Vagina (tissue), 2 donors: ENCODE measurements around the gene MGAT5B. TPM values are rescaled to one million over a fixed set of nuclear protein-coding genes. Genes with fewer than 3 reads are reported as not detected.

ENCODE experiments used
- DNase-seq, 2 donors: peaks; one replicate each; pipeline ENCODE4 v3.0.0-alpha.2; 2017; ENCODE audit errors: extremely low spot score in 2 of 2
- H3K27ac ChIP-seq: fragments of 200-600 bp; sonication (generic); one replicate; pipeline ENCODE4 v1.5.1; 2019
- H3K27me3 ChIP-seq: fragments of 200-600 bp; sonication (generic); one replicate; pipeline ENCODE4 v1.5.1; 2019
- H3K36me3 ChIP-seq, 2 donors: fragments of 200-600 bp; sonication (generic); one replicate each; pipeline ENCODE4 v1.5.1; 2017 to 2019
- H3K4me1 ChIP-seq: fragments of 200-600 bp; sonication (generic); one replicate; pipeline ENCODE4 v1.5.1; 2019
- H3K4me3 ChIP-seq, 2 donors: fragments of 200-600 bp; sonication (generic); 1 replicate in 1 of 2; 2 replicates in 1 of 2; pipeline ENCODE4 v1.5.1; 2016 to 2019
- H3K9me3 ChIP-seq: fragments of 200-600 bp; sonication (generic); one replicate; pipeline ENCODE4 v1.5.1; 2019
- CTCF ChIP-seq, 3 experiments: fragments of 450-650 bp in 2 of 3; fragments of 200-600 bp in 1 of 3; sonication (generic) in 1 of 3; IDR thresholded peaks; one replicate each; pipeline ENCODE4 v1.5.1; 2017 to 2019; ENCODE audit warnings: antibody characterized with exemption in 3 of 3, mild to moderate bottlenecking in 2 of 3, moderate library complexity in 2 of 3
- POLR2A ChIP-seq, 2 donors: fragments of 450-650 bp; IDR thresholded peaks; one replicate each; pipeline ENCODE4 v1.6.1; 2017; ENCODE audit warnings: antibody characterized with exemption in 2 of 2, mild to moderate bottlenecking in 2 of 2, moderate library complexity in 2 of 2
- POLR2AphosphoS5 ChIP-seq, 2 donors: sonication (generic); formaldehyde crosslinking; IDR thresholded peaks; one replicate each; pipeline ENCODE4 v1.9.0; 2017; ENCODE audit warnings: antibody characterized with exemption in 2 of 2, mild to moderate bottlenecking in 2 of 2, low read depth in 1 of 2; ENCODE audit not compliant: insufficient read depth in 1 of 2
- intact Hi-C: fragments of 100-400 bp; cut with DNase I; formaldehyde crosslinking; loops from one replicate; pipeline ENCODE4 v1.15.1; 2023
- total RNA-seq: library from RNA; depleted of rRNA; stranded (reverse); fragments of >200 nt; gene quantifications from one replicate; pipeline ENCODE4 v1.2.3, GENCODE V29; 2016

Gene MGAT5B
- total RNA-seq, 1 donor from 2014 or later, result 0.49 TPM

DNA sequence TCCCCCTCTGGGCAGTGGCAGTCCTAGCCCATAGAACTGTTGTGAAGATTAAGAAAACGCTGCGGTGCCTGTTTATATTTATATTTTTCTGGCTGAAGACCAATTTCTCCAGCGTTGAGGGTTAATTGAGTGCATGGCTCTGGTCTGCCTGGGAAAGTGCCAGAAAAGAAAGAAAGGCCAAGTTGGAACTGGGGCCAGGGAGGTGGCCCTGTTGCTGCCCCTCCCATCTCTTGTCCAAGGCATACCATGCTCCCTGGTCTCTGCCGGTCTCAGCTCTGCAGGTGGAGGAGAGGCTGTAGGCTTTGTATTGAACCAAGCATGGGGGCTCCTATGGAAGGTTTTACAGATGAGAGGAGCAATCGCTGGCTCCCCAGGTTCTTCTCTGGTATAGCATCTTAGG lies 124.7 kb downstream of the MGAT5B start:
- TF ChIP-seq CTCF (IDR thresholded peaks at IDR 0.05), result no peak
- TF ChIP-seq POLR2A (IDR thresholded peaks at IDR 0.05), result no peak
- TF ChIP-seq POLR2AphosphoS5 (IDR thresholded peaks at IDR 0.05; ENCODE audit: insufficient read depth in 1 of 2, low read depth in 1 of 2), result no peak
- intact Hi-C loops, result no loop called here
- Histone ChIP-seq H3K9me3 (no peaks in the 10 kb centered on the region), H3K4me3 (no peak overlapping the region), H3K27ac (no peak overlapping the region), H3K4me1 (no peaks in the 10 kb centered on the region), H3K27me3 (no peaks in the 10 kb centered on the region), H3K36me3 (no peaks in the 10 kb centered on the region)
- DNase-seq, result no peak

GRCh38 chr17:76993651-76994050 lies 125.4 kb downstream of the MGAT5B start:
- DNase-seq, result no peak
- intact Hi-C loops, result no loop called here
- TF ChIP-seq CTCF (IDR thresholded peaks at IDR 0.05) (no peak), POLR2A (IDR thresholded peaks at IDR 0.05) (no peak), POLR2AphosphoS5 (IDR thresholded peaks at IDR 0.05; ENCODE audit: insufficient read depth in 1 of 2, low read depth in 1 of 2) (no peak)

GRCh38 chr17:76994237-76994637 lies 126.0 kb downstream of the MGAT5B start:
- H3K9me3 ChIP-seq, result no peaks in the 10 kb centered on the region
- no peak for TF ChIP-seq CTCF (IDR thresholded peaks at IDR 0.05)
- TF ChIP-seq POLR2A (IDR thresholded peaks at IDR 0.05), result no peak
- no peak for TF ChIP-seq POLR2AphosphoS5 (IDR thresholded peaks at IDR 0.05; ENCODE audit: insufficient read depth in 1 of 2, low read depth in 1 of 2)
- intact Hi-C loops, result no loop called here
- H3K27ac ChIP-seq, result no peak overlapping the region
- H3K27me3 ChIP-seq, result no peaks in the 10 kb centered on the region
- DNase-seq, result no peak
- no peak overlapping the region for H3K4me3 ChIP-seq
- H3K4me1 ChIP-seq, result no peaks in the 10 kb centered on the region
- no peaks in the 10 kb centered on the region for H3K36me3 ChIP-seq

More at GRCh38 chr17:76993651-76994050, 125.4 kb downstream of the MGAT5B start:
- no peaks in the 10 kb centered on the region for H3K4me1 ChIP-seq
- no peaks in the 10 kb centered on the region for H3K36me3 ChIP-seq
- H3K27me3 ChIP-seq, result no peaks in the 10 kb centered on the region
- no peak overlapping the region for H3K27ac ChIP-seq
- no peaks in the 10 kb centered on the region for H3K9me3 ChIP-seq
- no peak overlapping the region for H3K4me3 ChIP-seq

- H3K9me3 ChIP-seq, result no peaks in the 10 kb centered on the region
- H3K27ac ChIP-seq, result no peak overlapping the region
- H3K27me3 ChIP-seq, result no peaks in the 10 kb centered on the region
- no peak for DNase-seq
- no peaks in the 10 kb centered on the region for H3K36me3 ChIP-seq
- H3K4me3 ChIP-seq, result no peak overlapping the region
- no peak for TF ChIP-seq POLR2AphosphoS5 (IDR thresholded peaks at IDR 0.05; ENCODE audit: insufficient read depth in 1 of 2, low read depth in 1 of 2)
- no peak for TF ChIP-seq POLR2A (IDR thresholded peaks at IDR 0.05)
- TF ChIP-seq CTCF (IDR thresholded peaks at IDR 0.05), result no peak
- H3K4me1 ChIP-seq, result no peaks in the 10 kb centered on the region
- intact Hi-C loops, result no loop called here
Measured at GRCh38 chr17:76995387-76996105, 127.3 kb downstream of the MGAT5B start.
